ENCODE data around the gene DIS3L2. TPM values are rescaled to one million over a fixed set of nuclear protein-coding genes. Genes with fewer than 3 reads are reported as not detected.

DIS3L2 gene
- 30.2 and 33.5 TPM in 2 replicates for total RNA-seq

GRCh38 chr2:231961349-231962166, at the start of gene DIS3L2:
TSS of gene DIS3L2 (plus strand) at chr2:231961713. CDS start at chr2:232014928, 53,215 bp downstream.
- Mint-ChIP-seq H3K4me1 (ENCODE audit: low read depth) (peaks cover 16% of the 10 kb centered on the region), H3K27ac (peak within 1 kb of the TSS; percentile 92), H3K27me3 (ENCODE audit: low read depth) (peaks cover under 1% of the 10 kb centered on the region), H3K9me3 (no peaks in the 10 kb centered on the region), H3K4me3 (ENCODE audit: low read depth) (peak within 1 kb of the TSS; percentile 98), H3K36me3 (ENCODE audit: low read depth) (peaks cover 4% of the 10 kb centered on the region)
- DNase-seq (ENCODE audit: low spot score) = peak; percentile 75
- intact Hi-C loops (cut with micrococcal nuclease) = no loop called here

- H3K9me3 Mint-ChIP-seq = no peaks in the 10 kb centered on the region
- H3K27me3 Mint-ChIP-seq (ENCODE audit: low read depth) = peaks cover 10% of the 10 kb centered on the region
- no peak for DNase-seq (ENCODE audit: low spot score)
- peaks cover 13% of the 10 kb centered on the region for H3K4me1 Mint-ChIP-seq (ENCODE audit: low read depth)
- no peak overlapping the region for H3K27ac Mint-ChIP-seq
- intact Hi-C loops (cut with micrococcal nuclease) = no loop called here
- no peaks in the 10 kb centered on the region for H3K36me3 Mint-ChIP-seq (ENCODE audit: low read depth)
- H3K4me3 Mint-ChIP-seq (ENCODE audit: low read depth) = no peak overlapping the region
Measured at GRCh38 chr2:231914077-231914690, 47.3 kb upstream of the DIS3L2 start.

GRCh38 chr2:231917280-231918066, 44.0 kb upstream of the DIS3L2 start:
- no peaks in the 10 kb centered on the region for H3K9me3 Mint-ChIP-seq
- no peaks in the 10 kb centered on the region for H3K4me1 Mint-ChIP-seq (ENCODE audit: low read depth)
- no peak for DNase-seq (ENCODE audit: low spot score)
- H3K27me3 Mint-ChIP-seq (ENCODE audit: low read depth) = peaks cover 15% of the 10 kb centered on the region
- H3K36me3 Mint-ChIP-seq (ENCODE audit: low read depth) = no peaks in the 10 kb centered on the region
- intact Hi-C loops (cut with micrococcal nuclease) = no loop called here
- no peak overlapping the region for H3K27ac Mint-ChIP-seq
- H3K4me3 Mint-ChIP-seq (ENCODE audit: low read depth) = no peak overlapping the region

GRCh38 chr2:231918501-231919330, 42.8 kb upstream of the DIS3L2 start:
- intact Hi-C loops (cut with micrococcal nuclease) = no loop called here
- no peak overlapping the region for H3K4me3 Mint-ChIP-seq (ENCODE audit: low read depth)
- H3K36me3 Mint-ChIP-seq (ENCODE audit: low read depth) = no peaks in the 10 kb centered on the region
- H3K9me3 Mint-ChIP-seq = no peaks in the 10 kb centered on the region
- peaks cover 19% of the 10 kb centered on the region for H3K27me3 Mint-ChIP-seq (ENCODE audit: low read depth)
- DNase-seq (ENCODE audit: low spot score) = no peak
- H3K27ac Mint-ChIP-seq = no peak overlapping the region
- no peaks in the 10 kb centered on the region for H3K4me1 Mint-ChIP-seq (ENCODE audit: low read depth)

- no peaks in the 10 kb centered on the region for H3K36me3 Mint-ChIP-seq (ENCODE audit: low read depth)
- intact Hi-C loops (cut with micrococcal nuclease) = no loop called here
- H3K27me3 Mint-ChIP-seq (ENCODE audit: low read depth) = peaks cover 24% of the 10 kb centered on the region
- no peaks in the 10 kb centered on the region for H3K4me1 Mint-ChIP-seq (ENCODE audit: low read depth)
- DNase-seq (ENCODE audit: low spot score) = no peak
- H3K9me3 Mint-ChIP-seq = no peaks in the 10 kb centered on the region
- H3K4me3 Mint-ChIP-seq (ENCODE audit: low read depth) = no peak overlapping the region
- H3K27ac Mint-ChIP-seq = no peak overlapping the region
Measured at GRCh38 chr2:231919341-231920035, 42.0 kb upstream of the DIS3L2 start.

- no peaks in the 10 kb centered on the region for H3K9me3 Mint-ChIP-seq
- H3K4me1 Mint-ChIP-seq (ENCODE audit: low read depth) = no peaks in the 10 kb centered on the region
- no peak overlapping the region for H3K27ac Mint-ChIP-seq
- intact Hi-C loops (cut with micrococcal nuclease) = no loop called here
- DNase-seq (ENCODE audit: low spot score) = no peak
- no peaks in the 10 kb centered on the region for H3K36me3 Mint-ChIP-seq (ENCODE audit: low read depth)
- peaks cover 28% of the 10 kb centered on the region for H3K27me3 Mint-ChIP-seq (ENCODE audit: low read depth)
- H3K4me3 Mint-ChIP-seq (ENCODE audit: low read depth) = no peak overlapping the region
Measured at GRCh38 chr2:231920366-231920765, 41.1 kb upstream of the DIS3L2 start.

GRCh38 chr2:231920795-231921194, 40.7 kb upstream of the DIS3L2 start:
- no peak overlapping the region for H3K4me3 Mint-ChIP-seq (ENCODE audit: low read depth)
- H3K9me3 Mint-ChIP-seq = no peaks in the 10 kb centered on the region
- intact Hi-C loops (cut with micrococcal nuclease) = no loop called here
- H3K36me3 Mint-ChIP-seq (ENCODE audit: low read depth) = no peaks in the 10 kb centered on the region
- no peak overlapping the region for H3K27ac Mint-ChIP-seq
- DNase-seq (ENCODE audit: low spot score) = no peak
- H3K4me1 Mint-ChIP-seq (ENCODE audit: low read depth) = no peaks in the 10 kb centered on the region
- peaks cover 28% of the 10 kb centered on the region for H3K27me3 Mint-ChIP-seq (ENCODE audit: low read depth)

- intact Hi-C loops (cut with micrococcal nuclease) = no loop called here
- no peak overlapping the region for H3K4me3 Mint-ChIP-seq (ENCODE audit: low read depth)
Measured at GRCh38 chr2:231922311-231923009, 39.1 kb upstream of the DIS3L2 start.

GRCh38 chr2:231923010-231923344, 38.5 kb upstream of the DIS3L2 start:
- intact Hi-C loops (cut with micrococcal nuclease) = no loop called here
- DNase-seq (ENCODE audit: low spot score) = no peak
- Mint-ChIP-seq H3K27ac (no peak overlapping the region), H3K27me3 (ENCODE audit: low read depth) (peaks cover 38% of the 10 kb centered on the region), H3K4me1 (ENCODE audit: low read depth) (no peaks in the 10 kb centered on the region), H3K4me3 (ENCODE audit: low read depth) (no peak overlapping the region), H3K36me3 (ENCODE audit: low read depth) (no peaks in the 10 kb centered on the region), H3K9me3 (no peaks in the 10 kb centered on the region)

More at GRCh38 chr2:231922311-231923009, 39.1 kb upstream of the DIS3L2 start:
- DNase-seq (ENCODE audit: low spot score) = no peak
- H3K9me3 Mint-ChIP-seq = no peaks in the 10 kb centered on the region
- H3K27me3 Mint-ChIP-seq (ENCODE audit: low read depth) = peaks cover 33% of the 10 kb centered on the region
- H3K4me1 Mint-ChIP-seq (ENCODE audit: low read depth) = no peaks in the 10 kb centered on the region
- H3K36me3 Mint-ChIP-seq (ENCODE audit: low read depth) = no peaks in the 10 kb centered on the region
- no peak overlapping the region for H3K27ac Mint-ChIP-seq

- Mint-ChIP-seq H3K36me3 (ENCODE audit: low read depth) (no peaks in the 10 kb centered on the region), H3K9me3 (no peaks in the 10 kb centered on the region), H3K27me3 (ENCODE audit: low read depth) (peaks cover 48% of the 10 kb centered on the region), H3K4me1 (ENCODE audit: low read depth) (no peaks in the 10 kb centered on the region), H3K4me3 (ENCODE audit: low read depth) (no peak overlapping the region), H3K27ac (no peak overlapping the region)
- no peak for DNase-seq (ENCODE audit: low spot score)
- intact Hi-C loops (cut with micrococcal nuclease) = no loop called here
Measured at GRCh38 chr2:231923951-231924888, 37.3 kb upstream of the DIS3L2 start.

- Mint-ChIP-seq H3K36me3 (ENCODE audit: low read depth) (no peaks in the 10 kb centered on the region), H3K27ac (no peak overlapping the region), H3K27me3 (ENCODE audit: low read depth) (peaks cover 52% of the 10 kb centered on the region), H3K4me3 (ENCODE audit: low read depth) (no peak overlapping the region), H3K4me1 (ENCODE audit: low read depth) (no peaks in the 10 kb centered on the region), H3K9me3 (no peaks in the 10 kb centered on the region)
- intact Hi-C loops (cut with micrococcal nuclease) = loop anchor here (1.0 to 5.0 kb wide), 3 partner anchors 217 to 402 kb away; no protein-coding TSS in a partner anchor
- no peak for DNase-seq (ENCODE audit: low spot score)
Measured at GRCh38 chr2:231924889-231925275, 36.6 kb upstream of the DIS3L2 start.

Data from activated T-helper 2 cell treated with anti-CD3 and anti-CD28 coated beads, Interferon-gamma antibody, Interleukin-2, Interleukin-4, amounts not matched to agents 10 μg/mL and 5 μg/mL and 100 μg/mL, durations not matched to agents 14 hours and 24 hours and 36 hours (primary cell).